GM12878 (cell line): Measurements from ENCODE around the gene ADAMTSL2. TPM values are rescaled to one million over a fixed set of nuclear protein-coding genes. Genes with fewer than 3 reads are reported as not detected.

ENCODE experiments used
- ATAC-seq: fragments of 200-7000 bp; cut with Tn5 transposase; 3 replicates; pipeline ENCODE4 v1.9.1; 2020; ENCODE audit warnings: mild to moderate bottlenecking, moderate library complexity
- BruUV-seq: library from RNA; stranded (reverse); fragments of 400-500 nt; replicated peaks from 2 replicates; lab custom pipeline; 2021; lab: Mats Ljungman, UMichigan
- CTCF ChIA-PET: fragments of 300-600 bp; sonication (Branson Sonifier 250); formaldehyde crosslinking; extraction: SDS; loops from one replicate; lab custom pipeline; 2021; ENCODE audit warnings: inconsistent platforms; lab: Yijun Ruan, JAX
- POLR2A ChIA-PET: fragments of 350-600 bp; formaldehyde crosslinking; extraction: SDS; loops from one replicate; lab custom pipeline; 2021; ENCODE audit warnings: inconsistent platforms; lab: Charles Lee
- RAD21 ChIA-PET: fragments of 300-600 bp; sonication (Branson Sonifier 250); formaldehyde crosslinking; loops from one replicate; lab custom pipeline; 2023; ENCODE audit warnings: antibody characterized with exemption; ENCODE audit not compliant: unreplicated experiment; lab: Charles Lee
- SMC1A ChIA-PET: fragments of 300-600 bp; sonication (Branson Sonifier 250); formaldehyde crosslinking; loops from one replicate; lab custom pipeline; 2023; ENCODE audit not compliant: unreplicated experiment, uncharacterized antibody; lab: Charles Lee
- DNase-seq: peaks from one replicate; pipeline ENCODE4 v3.0.0-alpha.2; 2011; ENCODE audit warnings: low read depth, low spot score
- FAIRE-seq: peaks from 3 replicates; lab custom pipeline; 2011; peaks lifted over from hg19 to GRCh38; lab: Jason Lieb, UNC
- H2AFZ ChIP-seq: 2 replicates; pipeline ENCODE4 v1.6.0; 2011; ENCODE audit warnings: low read depth, low read length, control low read depth; ENCODE audit not compliant: control insufficient read depth
- H3K27ac ChIP-seq: 2 replicates; pipeline ENCODE4 v1.5.1; 2011; ENCODE audit warnings: control low read depth; ENCODE audit not compliant: control insufficient read depth, insufficient read depth
- H3K27me3 ChIP-seq, 2 experiments: replicated peaks in 1 of 2; 2 replicates each; pipeline versions ENCODE4 v1.6.0 to v1.6.1; 2011; ENCODE audit warnings: low read length in 1 of 2; ENCODE audit not compliant: control insufficient read depth in 2 of 2, insufficient read depth in 2 of 2
- H3K36me3 ChIP-seq, 2 experiments: 2 replicates each; pipeline ENCODE4 v1.5.1; 2011; ENCODE audit warnings: low read length in 1 of 2; ENCODE audit not compliant: control insufficient read depth in 2 of 2, insufficient read depth in 2 of 2
- H3K4me1 ChIP-seq: 2 replicates; pipeline ENCODE4 v1.6.1; 2011; ENCODE audit warnings: mild to moderate bottlenecking, low read length, moderate library complexity, mixed read lengths; ENCODE audit not compliant: control insufficient read depth, insufficient read depth
- H3K4me2 ChIP-seq: 2 replicates; pipeline ENCODE4 v1.6.0; 2011; ENCODE audit warnings: control low read depth; ENCODE audit not compliant: control insufficient read depth, insufficient read depth
- H3K4me3 ChIP-seq: fragments of 200-600 bp; sonication (generic); 2 replicates; pipeline ENCODE4 v1.5.1; 2016
- H3K79me2 ChIP-seq: 2 replicates; pipeline ENCODE4 v1.6.0; 2011; ENCODE audit warnings: low read length; ENCODE audit not compliant: control insufficient read depth, insufficient read depth
- H3K9ac ChIP-seq: 2 replicates; pipeline ENCODE4 v1.8.0; 2011; ENCODE audit warnings: low read length, control low read depth, mixed read lengths; ENCODE audit not compliant: control insufficient read depth, insufficient read depth
- H3K9me3 ChIP-seq: replicated peaks from 3 replicates; pipeline ENCODE4 v1.5.1; 2011; ENCODE audit warnings: mild to moderate bottlenecking, low read length; ENCODE audit not compliant: control insufficient read depth, insufficient read depth
- H4K20me1 ChIP-seq: 2 replicates; pipeline ENCODE4 v1.6.0; 2011; ENCODE audit not compliant: control insufficient read depth, insufficient read depth
- ASH2L ChIP-seq: fragments of 300-600, 200-600 bp; sonication (generic); IDR thresholded peaks from 2 replicates; pipeline ENCODE4 v1.6.1; 2017; ENCODE audit warnings: low read depth, mild to moderate bottlenecking, borderline replicate concordance
- ATF2 ChIP-seq: IDR thresholded peaks from 2 replicates; pipeline ENCODE4 v1.6.1; 2012; ENCODE audit warnings: low read length, inconsistent platforms
- FOS ChIP-seq: IDR thresholded peaks from 3 replicates; pipeline ENCODE4 v1.6.1; 2011; ENCODE audit warnings: borderline replicate concordance; ENCODE audit not compliant: insufficient read length; ENCODE audit errors: extremely low read depth
- FOXM1 ChIP-seq: IDR thresholded peaks from 2 replicates; pipeline ENCODE4 v1.6.1; 2012; ENCODE audit warnings: low read depth, mild to moderate bottlenecking, inconsistent platforms, low read length, moderate library complexity
- NBN ChIP-seq: fragments of 450-650 bp; IDR thresholded peaks from 2 replicates; pipeline ENCODE4 v1.6.1; 2016
- NFYB ChIP-seq: IDR thresholded peaks from 2 replicates; pipeline ENCODE4 v1.6.1; 2011; ENCODE audit warnings: low read depth, mild to moderate bottlenecking, low read length, improper control_type of control experiment, moderate library complexity; ENCODE audit not compliant: insufficient read depth
- NR2C1 ChIP-seq: fragments of 450-650 bp; IDR thresholded peaks from 2 replicates; pipeline ENCODE4 v1.6.1; 2017; ENCODE audit warnings: antibody characterized with exemption, mild to moderate bottlenecking, moderate library complexity
- SMAD5 ChIP-seq: IDR thresholded peaks from 2 replicates; pipeline ENCODE4 v1.6.1; 2016; ENCODE audit warnings: antibody characterized with exemption, low read depth
- SP1 ChIP-seq: IDR thresholded peaks from one replicate; pipeline ENCODE4 v1.6.1; 2011; ENCODE audit warnings: low read depth, low read length
- TCF12 ChIP-seq: IDR thresholded peaks from 2 replicates; pipeline ENCODE4 v1.6.1; 2011; ENCODE audit warnings: low read depth, mild to moderate bottlenecking, low read length
- WRNIP1 ChIP-seq: IDR thresholded peaks from 2 replicates; pipeline ENCODE4 v1.6.1; 2011; ENCODE audit warnings: low read depth, low read length, improper control_type of control experiment, borderline replicate concordance
- ZNF274 ChIP-seq: IDR thresholded peaks from one replicate; pipeline ENCODE4 v1.8.0; 2011; ENCODE audit not compliant: insufficient read length, insufficient read depth
- WGBS: methylation state at CpG from one replicate; pipeline ENCODE4 v1.1.6; 2016; ENCODE audit warnings: low lambda C conversion rate; ENCODE audit not compliant: insufficient replicate concordance, insufficient coverage; ENCODE audit errors: missing lambda C conversion rate; 5-methylcytosine and 5-hydroxymethylcytosine counted together
- in situ Hi-C: fragments of 300-500 bp; cut with MboI; formaldehyde crosslinking; loops from 9 replicates; pipeline ENCODE4 v1.14.3; 2018; ENCODE audit warnings: mixed read lengths
- intact Hi-C: fragments of 100-400 bp; cut with micrococcal nuclease; formaldehyde crosslinking; loops from one replicate; pipeline ENCODE4 v1.14.2; 2022; ENCODE audit not compliant: unreplicated experiment
- polyA plus RNA-seq, 11 experiments: library from polyadenylated mRNA; depleted of rRNA in 4 of 11; unstranded in 6 of 11; stranded (reverse) in 5 of 11; fragments of >200 nt; fragmentation: Nextera tagmentation in 4 of 11; fragmentation: Illumina TruSeq in 1 of 11; extraction: Ambion mirVana in 4 of 11; extraction: Trizol in 1 of 11; gene quantifications; 1 replicate in 1 of 11; 2 replicates in 10 of 11; pipeline versions ENCODE4 v1.2.1 to v1.2.3, GENCODE V29; 2011 to 2016; ENCODE audit warnings: inconsistent platforms in 2 of 11, missing spikeins in 2 of 11, low read depth in 1 of 11
- total RNA-seq, 4 experiments: library from RNA; depleted of rRNA in 3 of 4; stranded (reverse); fragments of >200 nt in 3 of 4; fragmentation: Illumina TruSeq in 1 of 4; extraction: Trizol in 1 of 4; gene quantifications; 2 replicates each; pipeline versions ENCODE4 v1.2.1 to v1.2.3, GENCODE V29; 2013 to 2021
- TF ChIP-seq, protein P1 (sequence below): fragments of 450-650 bp; IDR thresholded peaks from 2 replicates; pipeline ENCODE4 v1.6.1; 2016; ENCODE audit warnings: mild to moderate bottlenecking

The ADAMTSL2 gene
- total and polyA plus RNA-seq, 10 of the 15 experiments (the other 5 are each of a cell fraction or from before 2014, with no cell fraction given) = 0.07 TPM; not detected in 9

DNA sequence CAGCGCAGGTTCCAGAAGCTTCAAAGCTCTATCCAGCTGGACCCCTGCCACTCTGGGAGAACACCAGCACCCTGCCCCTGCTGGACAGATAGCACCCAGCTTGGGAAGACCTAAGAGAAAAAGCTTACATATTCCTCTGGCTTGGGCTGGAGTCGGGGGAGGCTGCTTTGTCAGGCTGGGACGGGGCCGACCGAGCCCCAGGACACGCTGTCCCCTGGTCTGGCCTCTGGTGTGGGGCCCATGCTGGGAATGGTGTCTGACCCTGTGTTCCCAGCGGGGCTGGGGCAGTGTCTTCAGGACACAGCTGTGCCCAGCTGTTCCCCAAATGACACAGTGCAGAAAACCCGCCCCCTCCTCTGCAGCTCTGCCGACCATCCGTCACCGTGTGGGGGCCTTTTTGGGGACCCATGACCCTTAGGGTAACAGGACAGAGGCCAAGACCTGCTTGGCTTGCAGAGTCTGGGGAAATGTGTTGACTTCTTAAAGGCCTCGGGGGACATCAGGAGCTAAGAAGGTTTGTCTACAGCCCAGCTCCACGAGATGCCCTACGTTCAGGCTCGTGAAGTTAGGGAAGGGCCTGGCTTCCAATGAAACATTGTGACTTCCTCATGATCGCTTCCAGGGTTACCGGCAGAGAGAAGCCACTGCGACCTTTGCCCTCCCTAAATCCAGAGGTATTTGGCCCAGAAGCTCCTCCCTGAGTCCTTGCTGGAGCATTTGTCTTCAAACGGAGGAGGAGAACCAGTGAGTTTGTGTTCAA, 35.2 kb upstream of the ADAMTSL2 start:
- SMC1A ChIA-PET = no interaction called here
- no peak overlapping the region for H3K4me2 ChIP-seq
- no peaks in the 10 kb centered on the region for H4K20me1 ChIP-seq
- peaks cover 7% of the 10 kb centered on the region; the same call in 2 of the 3 replicates for H3K9me3 ChIP-seq
- RAD21 ChIA-PET = interaction anchor here (0.7 kb wide), 1 partner anchor 12 kb away, joined by 3 read pairs; no protein-coding TSS in a partner anchor
- ATAC-seq (no peak), FAIRE-seq (no peak), DNase-seq (no peak)
- no peak overlapping the region for H2AFZ ChIP-seq
- CTCF ChIA-PET = no interaction called here
- in situ Hi-C loops = no loop called here
- 49% methylated on average over 19 of the region's 19 CpGs for WGBS
- H3K4me1 ChIP-seq = no peaks in the 10 kb centered on the region
- BruUV-seq = no TSS peak
- no peaks in the 10 kb centered on the region for H3K36me3 ChIP-seq
- H3K9ac ChIP-seq = no peak overlapping the region
- POLR2A ChIA-PET = no interaction called here
- no peak overlapping the region for H3K4me3 ChIP-seq
- intact Hi-C loops = no loop called here
- H3K27ac ChIP-seq = no peak overlapping the region
- H3K79me2 ChIP-seq = no peaks in the 10 kb centered on the region
- TF ChIP-seq, protein P1, sequence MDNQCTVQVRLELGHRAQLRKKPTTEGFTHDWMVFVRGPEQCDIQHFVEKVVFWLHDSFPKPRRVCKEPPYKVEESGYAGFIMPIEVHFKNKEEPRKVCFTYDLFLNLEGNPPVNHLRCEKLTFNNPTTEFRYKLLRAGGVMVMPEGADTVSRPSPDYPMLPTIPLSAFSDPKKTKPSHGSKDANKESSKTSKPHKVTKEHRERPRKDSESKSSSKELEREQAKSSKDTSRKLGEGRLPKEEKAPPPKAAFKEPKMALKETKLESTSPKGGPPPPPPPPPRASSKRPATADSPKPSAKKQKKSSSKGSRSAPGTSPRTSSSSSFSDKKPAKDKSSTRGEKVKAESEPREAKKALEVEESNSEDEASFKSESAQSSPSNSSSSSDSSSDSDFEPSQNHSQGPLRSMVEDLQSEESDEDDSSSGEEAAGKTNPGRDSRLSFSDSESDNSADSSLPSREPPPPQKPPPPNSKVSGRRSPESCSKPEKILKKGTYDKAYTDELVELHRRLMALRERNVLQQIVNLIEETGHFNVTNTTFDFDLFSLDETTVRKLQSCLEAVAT = no peak
- no peak for TF ChIP-seq FOS
- no peak for TF ChIP-seq NFYB
- peaks cover 0 to 3% of the 10 kb centered on the region in 2 experiments; a peak in 2 of 4 replicates for H3K27me3 ChIP-seq

DNA sequence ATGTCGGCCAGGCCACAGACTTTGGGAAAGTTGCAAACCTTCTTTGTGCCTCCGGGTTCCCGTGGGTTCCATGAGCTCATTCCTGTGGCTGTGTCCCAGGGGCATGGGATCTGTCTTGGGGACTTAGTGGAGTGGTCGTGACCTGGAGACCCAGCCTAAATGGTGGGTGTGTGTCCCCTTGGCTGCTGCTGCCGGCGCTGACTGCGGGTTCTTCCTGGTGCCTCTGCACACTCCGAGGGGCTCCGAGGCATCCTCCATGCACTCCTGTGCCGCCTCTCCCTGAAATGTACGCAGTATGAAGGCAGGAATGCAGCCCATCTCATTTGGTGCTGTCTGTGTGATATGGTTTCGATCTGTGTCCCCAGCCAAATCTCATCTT, 34.6 kb upstream of the ADAMTSL2 start:
- ChIA-PET CTCF (no interaction called here), POLR2A (no interaction called here)
- 27% methylated on average over 12 of the region's 12 CpGs for WGBS
- no peak for TF ChIP-seq ATF2
- no peak for TF ChIP-seq FOXM1
- TF ChIP-seq NBN = no peak
- no peak for TF ChIP-seq ZNF274
- no peak for TF ChIP-seq ASH2L
- no peak for TF ChIP-seq WRNIP1
- TF ChIP-seq SP1 = no peak
- TF ChIP-seq NR2C1 = no peak
- TF ChIP-seq TCF12 = no peak
- TF ChIP-seq SMAD5 = no peak

More for the DNA sequence above, 34.6 kb upstream of the ADAMTSL2 start:
- BruUV-seq = no TSS peak
- DNase-seq (no peak), FAIRE-seq (no peak), ATAC-seq (no peak)
- no peak overlapping the region for H2AFZ ChIP-seq
- no peaks in the 10 kb centered on the region for H3K4me1 ChIP-seq
- peaks cover 7% of the 10 kb centered on the region; the same call in 2 of the 3 replicates for H3K9me3 ChIP-seq
- intact Hi-C loops (no loop called here), in situ Hi-C loops (no loop called here)
- ChIA-PET SMC1A (no interaction called here), RAD21 (interaction anchor here (0.7 kb wide), 1 partner anchor 12 kb away, joined by 3 read pairs; no protein-coding TSS in a partner anchor)
- no peaks in the 10 kb centered on the region for H3K36me3 ChIP-seq
- H3K9ac ChIP-seq = no peak overlapping the region
- no peaks in the 10 kb centered on the region for H3K79me2 ChIP-seq
- H3K27me3 ChIP-seq = peaks cover 0 to 3% of the 10 kb centered on the region in 2 experiments; a peak in 2 of 4 replicates
- H3K4me2 ChIP-seq = no peak overlapping the region
- H3K27ac ChIP-seq = no peak overlapping the region
- H4K20me1 ChIP-seq = no peaks in the 10 kb centered on the region
- H3K4me3 ChIP-seq = no peak overlapping the region
